Activated CD8-positive, alpha-beta memory T cell treated with anti-CD3 and anti-CD28 coated beads for 4 hours (primary cell): ENCODE results near the gene TSPAN32.
"Not testable (repeated sequence)": the region's sequence is repeated elsewhere in the genome, so short reads cannot be mapped to it uniquely, and the experiment has no call there.

Source experiments
- DNase-seq, 2 donors: peaks; one replicate each; pipeline ENCODE4 v3.0.0-alpha.2; 2020; ENCODE audit warnings: low read depth in 2 of 2

The TSPAN32 gene

GRCh38 chr11:2364386-2364785 is 62.6 kb downstream of the TSPAN32 start:
- DNase-seq, result not testable (repeated sequence)

GRCh38 chr11:2365571-2366210 is 63.9 kb downstream of the TSPAN32 start:
- no peak for DNase-seq

GRCh38 chr11:2366276-2366675 is 64.5 kb downstream of the TSPAN32 start:
- no peak for DNase-seq

- no peak for DNase-seq
Observed at GRCh38 chr11:2366733-2367132, 64.9 kb downstream of the TSPAN32 start.

GRCh38 chr11:2367266-2368160 is 65.7 kb downstream of the TSPAN32 start:
- no peak for DNase-seq
